Stomach (tissue), 4 donors: Measurements from ENCODE around the gene ACKR3.

Experiments
- EP300 ChIP-seq: sonication (generic); formaldehyde crosslinking; IDR thresholded peaks from one replicate; pipeline ENCODE4 v1.6.1; 2017; ENCODE audit warnings: antibody characterized with exemption
- POLR2A ChIP-seq, 4 donors: fragments of 450-650 bp; IDR thresholded peaks; one replicate each; pipeline ENCODE4 v1.6.1; 2016; ENCODE audit warnings: antibody characterized with exemption in 4 of 4, control low read depth in 2 of 4, mild to moderate bottlenecking in 1 of 4, moderate library complexity in 1 of 4
- TF ChIP-seq, protein P1 (sequence below), 7 experiments: fragments of 450-650 bp in 4 of 7; fragments of 200-600 bp in 3 of 7; sonication (generic) in 3 of 7; IDR thresholded peaks; one replicate each; pipeline ENCODE4 v1.5.1; 2016 to 2019; ENCODE audit warnings: antibody characterized with exemption in 7 of 7, control low read depth in 2 of 7, mild to moderate bottlenecking in 1 of 7

- TF ChIP-seq EP300, result no peak
- TF ChIP-seq, protein P1, sequence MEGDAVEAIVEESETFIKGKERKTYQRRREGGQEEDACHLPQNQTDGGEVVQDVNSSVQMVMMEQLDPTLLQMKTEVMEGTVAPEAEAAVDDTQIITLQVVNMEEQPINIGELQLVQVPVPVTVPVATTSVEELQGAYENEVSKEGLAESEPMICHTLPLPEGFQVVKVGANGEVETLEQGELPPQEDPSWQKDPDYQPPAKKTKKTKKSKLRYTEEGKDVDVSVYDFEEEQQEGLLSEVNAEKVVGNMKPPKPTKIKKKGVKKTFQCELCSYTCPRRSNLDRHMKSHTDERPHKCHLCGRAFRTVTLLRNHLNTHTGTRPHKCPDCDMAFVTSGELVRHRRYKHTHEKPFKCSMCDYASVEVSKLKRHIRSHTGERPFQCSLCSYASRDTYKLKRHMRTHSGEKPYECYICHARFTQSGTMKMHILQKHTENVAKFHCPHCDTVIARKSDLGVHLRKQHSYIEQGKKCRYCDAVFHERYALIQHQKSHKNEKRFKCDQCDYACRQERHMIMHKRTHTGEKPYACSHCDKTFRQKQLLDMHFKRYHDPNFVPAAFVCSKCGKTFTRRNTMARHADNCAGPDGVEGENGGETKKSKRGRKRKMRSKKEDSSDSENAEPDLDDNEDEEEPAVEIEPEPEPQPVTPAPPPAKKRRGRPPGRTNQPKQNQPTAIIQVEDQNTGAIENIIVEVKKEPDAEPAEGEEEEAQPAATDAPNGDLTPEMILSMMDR (IDR thresholded peaks at IDR 0.05), result no peak
- TF ChIP-seq POLR2A (IDR thresholded peaks at IDR 0.05), result no peak
Measured at GRCh38 chr2:236593956-236594355, 24.3 kb downstream of the ACKR3 start.
